ENCODE data around the gene SCN5A. TPM values are rescaled to one million over a fixed set of nuclear protein-coding genes. Genes with fewer than 3 reads are reported as not detected.

Gene SCN5A
- total and polyA plus RNA-seq, 2 of the 8 experiments (the other 6 are each of a cell fraction or from before 2014, with no cell fraction given), result 4.8 to 11.4 TPM

DNA sequence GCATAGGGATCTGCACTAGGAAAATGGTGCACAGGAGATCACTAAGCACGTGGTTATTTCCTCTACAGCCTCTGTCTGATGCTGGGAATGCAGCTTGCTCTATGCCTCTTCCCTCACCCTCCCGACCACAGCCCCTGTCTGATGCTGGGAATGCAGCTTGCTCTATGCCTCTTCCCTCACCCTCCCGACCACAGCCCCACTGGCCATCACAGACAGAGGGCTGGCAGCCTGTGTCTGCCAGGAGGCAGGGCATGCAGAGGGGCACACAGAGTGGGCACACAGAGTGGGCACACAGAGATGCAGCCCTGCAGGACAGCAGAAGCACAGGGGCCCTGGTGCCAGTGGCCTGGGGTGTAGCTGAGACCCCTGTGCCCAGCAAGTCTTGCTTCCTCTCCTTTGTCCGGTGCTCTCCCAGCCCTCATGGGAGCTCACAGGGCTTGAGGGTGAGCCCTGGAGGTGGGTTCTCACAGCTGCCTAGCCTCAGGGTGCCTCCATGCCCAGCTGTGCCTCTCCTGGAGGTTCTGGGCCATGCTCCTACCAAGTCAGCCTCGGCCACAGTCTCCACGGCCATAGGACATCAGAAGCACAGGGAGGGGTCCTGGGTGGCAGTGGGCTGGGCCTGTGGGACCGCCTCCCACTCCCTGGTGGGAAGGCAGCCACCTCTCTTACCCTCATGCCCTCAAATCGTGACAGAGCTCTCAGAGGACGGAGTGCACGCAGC is 87.6 kb downstream of the SCN5A start:
- Histone ChIP-seq H3K4me1 (replicated peaks in 1 of 4; ENCODE audit: control insufficient read depth in 3 of 4, insufficient read depth in 4 of 4, low read length in 3 of 4) (no peaks in the 10 kb centered on the region), H4K91ac (replicated peaks; ENCODE audit: insufficient read length, low read length) (no peak overlapping the region), H3K23ac (ENCODE audit: insufficient read length) (no peak overlapping the region), H3K23me2 (ENCODE audit: low read depth, low read length) (no peaks in the 10 kb centered on the region), H3K56ac (replicated peaks; ENCODE audit: insufficient read length, low read depth, low read length) (no peak overlapping the region), H3K14ac (ENCODE audit: insufficient read length) (no peak overlapping the region), H2AK5ac (ENCODE audit: low read depth, low read length) (no peak overlapping the region), H2BK20ac (ENCODE audit: low read length) (no peak overlapping the region), H2BK120ac (replicated peaks; ENCODE audit: low read depth, low read length) (no peak overlapping the region), H4K20me1 (replicated peaks in 1 of 2; ENCODE audit: control insufficient read depth in 1 of 2, insufficient read depth in 2 of 2, low read length in 2 of 2) (peaks cover 0 to 1% of the 10 kb centered on the region in 2 experiments), H2BK5ac (ENCODE audit: low read depth, low read length) (no peak overlapping the region; the same call in 1 of the 2 replicates), H3K18ac (ENCODE audit: extremely low read depth, low read length) (no peak overlapping the region), H3K27me3 (replicated peaks in 1 of 4; ENCODE audit: control insufficient read depth in 3 of 4, extremely low read depth in 1 of 4, insufficient read depth in 3 of 4, low read length in 3 of 4) (no peaks in the 10 kb centered on the region), H3K9ac (replicated peaks in 1 of 4; ENCODE audit: extremely low read depth in 1 of 4, low read depth in 3 of 4, low read length in 3 of 4) (no peak overlapping the region), H3K4me2 (ENCODE audit: insufficient read depth in 1 of 2, low read depth in 2 of 2, low read length in 2 of 2) (no peak overlapping the region), H2AFZ (ENCODE audit: low read length) (no peak overlapping the region), H3K79me1 (ENCODE audit: low read depth, low read length) (no peaks in the 10 kb centered on the region), H3K27ac (ENCODE audit: low read depth, low read length) (no peak overlapping the region), H4K5ac (ENCODE audit: insufficient read length, low read depth, low read length) (no peak overlapping the region), H3K4ac (replicated peaks; ENCODE audit: insufficient read length, low read depth, low read length) (no peak overlapping the region), H2BK15ac (ENCODE audit: low read length) (no peak overlapping the region), H3K9me3 (ENCODE audit: insufficient read depth in 2 of 2, low read depth in 1 of 2, low read length in 1 of 2) (no peaks in the 10 kb centered on the region), H2BK12ac (ENCODE audit: low read depth, low read length) (no peak overlapping the region), H3K36me3 (ENCODE audit: control insufficient read depth in 2 of 4, insufficient read depth in 4 of 4, low read length in 3 of 4) (no peaks in the 10 kb centered on the region), H3K79me2 (ENCODE audit: control insufficient read depth in 1 of 2, insufficient read depth in 2 of 2, low read length in 2 of 2) (no peaks in the 10 kb centered on the region), H4K8ac (ENCODE audit: extremely low read depth, insufficient read depth, low read length) (no peak overlapping the region), H3K4me3 (ENCODE audit: extremely low read depth in 1 of 4, insufficient read depth in 2 of 4, low read depth in 3 of 4, low read length in 4 of 4) (no peak overlapping the region)
- no peak for DNase-seq (ENCODE audit: low read depth in 1 of 2, low spot score in 2 of 2)
- WGBS, 2 experiments (ENCODE audit: extremely low coverage in 1 of 2, insufficient coverage in 1 of 2, insufficient read length in 1 of 2, insufficient replicate concordance in 2 of 2, low coverage in 1 of 2, low lambda C conversion rate in 2 of 2, missing lambda C conversion rate in 1 of 2), result 74% methylated on average over 7 of the region's 10 CpGs; no CpG with 5 or more reads in 1 of the 2 experiments
- CTCF ChIA-PET (ENCODE audit: partially characterized antibody), result interaction anchor here (0.7 to 4.1 kb wide), 13 partner anchors 8 to 161 kb away, joined by 3 to 16 read pairs (median 4); no protein-coding TSS in a partner anchor
- TF ChIP-seq TBP (IDR thresholded peaks at IDR 0.05; ENCODE audit: low read depth, low read length) (no peak), KDM4A (IDR thresholded peaks at IDR 0.05; ENCODE audit: low read depth, low read length, severe bottlenecking) (no peak), USF2 (IDR thresholded peaks at IDR 0.05; ENCODE audit: low read length) (no peak), CREB1 (IDR thresholded peaks at IDR 0.05) (no peak), CHD1 (IDR thresholded peaks at IDR 0.05; ENCODE audit: low read depth, low read length) (no peak), RNF2 (IDR thresholded peaks at IDR 0.05; ENCODE audit: borderline replicate concordance, low read depth, low read length, missing control alignments, poor library complexity, severe bottlenecking) (no peak), CEBPB (IDR thresholded peaks at IDR 0.05; ENCODE audit: low read depth, low read length) (no peak), EP300 (IDR thresholded peaks at IDR 0.05; ENCODE audit: borderline replicate concordance in 1 of 2, low read depth in 2 of 2, low read length in 2 of 2) (no peak)
- FAIRE-seq, result no peak
- POLR2A ChIA-PET (ENCODE audit: partially characterized antibody), result interaction anchor here (1.3 kb wide), 1 partner anchor 9 kb away, joined by 4 read pairs; no protein-coding TSS in a partner anchor
